ENCODE results near the gene ABHD16A.

Gene ABHD16A

DNA sequence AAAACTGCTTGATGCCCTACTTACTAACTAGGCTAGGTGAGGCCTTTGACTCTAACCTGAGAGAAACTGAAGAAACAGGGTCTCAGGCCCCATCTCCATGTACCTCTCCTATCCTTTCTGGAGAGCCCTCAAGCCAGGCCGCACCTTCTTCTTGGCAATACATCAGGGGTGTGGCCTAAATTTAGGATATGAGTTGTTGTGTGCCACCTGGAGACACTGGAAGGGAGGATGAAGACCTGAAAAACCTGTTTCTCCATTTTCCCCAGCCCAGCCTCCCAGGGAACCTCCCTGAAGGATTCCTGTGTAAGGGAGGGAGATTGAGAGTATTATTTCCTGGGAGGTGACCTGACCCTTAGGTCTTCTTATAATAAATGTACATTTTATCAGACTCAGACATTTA is 15.1 kb upstream of the ABHD16A start:
- Histone ChIP-seq H3K27ac (no peak overlapping the region), H3K4me1 (ENCODE audit: low read depth, poor library complexity, severe bottlenecking) (no peaks in the 10 kb centered on the region), H3K9ac (no peak overlapping the region), H2AFZ (ENCODE audit: low read depth) (no peak overlapping the region), H4K20me1 (ENCODE audit: insufficient read depth) (no peaks in the 10 kb centered on the region), H3K36me3 (ENCODE audit: insufficient read depth) (no peaks in the 10 kb centered on the region), H3K4me3 (IDR thresholded peaks at IDR 0.05; ENCODE audit: insufficient read depth, low read depth, low read length) (no peak overlapping the region), H3K79me2 (ENCODE audit: insufficient read depth, low read depth) (no peaks in the 10 kb centered on the region), H3K27me3 (ENCODE audit: insufficient read depth, low read depth) (no peaks in the 10 kb centered on the region; the same call in 1 of the 2 replicates), H3K4me2 (no peak overlapping the region)
- TF ChIP-seq, protein P1, sequence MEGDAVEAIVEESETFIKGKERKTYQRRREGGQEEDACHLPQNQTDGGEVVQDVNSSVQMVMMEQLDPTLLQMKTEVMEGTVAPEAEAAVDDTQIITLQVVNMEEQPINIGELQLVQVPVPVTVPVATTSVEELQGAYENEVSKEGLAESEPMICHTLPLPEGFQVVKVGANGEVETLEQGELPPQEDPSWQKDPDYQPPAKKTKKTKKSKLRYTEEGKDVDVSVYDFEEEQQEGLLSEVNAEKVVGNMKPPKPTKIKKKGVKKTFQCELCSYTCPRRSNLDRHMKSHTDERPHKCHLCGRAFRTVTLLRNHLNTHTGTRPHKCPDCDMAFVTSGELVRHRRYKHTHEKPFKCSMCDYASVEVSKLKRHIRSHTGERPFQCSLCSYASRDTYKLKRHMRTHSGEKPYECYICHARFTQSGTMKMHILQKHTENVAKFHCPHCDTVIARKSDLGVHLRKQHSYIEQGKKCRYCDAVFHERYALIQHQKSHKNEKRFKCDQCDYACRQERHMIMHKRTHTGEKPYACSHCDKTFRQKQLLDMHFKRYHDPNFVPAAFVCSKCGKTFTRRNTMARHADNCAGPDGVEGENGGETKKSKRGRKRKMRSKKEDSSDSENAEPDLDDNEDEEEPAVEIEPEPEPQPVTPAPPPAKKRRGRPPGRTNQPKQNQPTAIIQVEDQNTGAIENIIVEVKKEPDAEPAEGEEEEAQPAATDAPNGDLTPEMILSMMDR (conservative IDR thresholded peaks at IDR 0.05; ENCODE audit: low read depth, low read length) = no peak

- no peaks in the 10 kb centered on the region for H4K20me1 ChIP-seq (ENCODE audit: insufficient read depth)
- no peaks in the 10 kb centered on the region for H3K36me3 ChIP-seq (ENCODE audit: insufficient read depth)
- H3K27me3 ChIP-seq (ENCODE audit: insufficient read depth, low read depth) = no peaks in the 10 kb centered on the region; the same call in 1 of the 2 replicates
- no peak overlapping the region for H3K27ac ChIP-seq
- TF ChIP-seq, protein P1 (conservative IDR thresholded peaks at IDR 0.05; ENCODE audit: low read depth, low read length) = no peak
- H2AFZ ChIP-seq (ENCODE audit: low read depth) = no peak overlapping the region
- no peaks in the 10 kb centered on the region for H3K79me2 ChIP-seq (ENCODE audit: insufficient read depth, low read depth)
- H3K4me2 ChIP-seq = no peak overlapping the region
- no peak overlapping the region for H3K4me3 ChIP-seq (IDR thresholded peaks at IDR 0.05; ENCODE audit: insufficient read depth, low read depth, low read length)
- H3K4me1 ChIP-seq (ENCODE audit: low read depth, poor library complexity, severe bottlenecking) = no peaks in the 10 kb centered on the region
- H3K9ac ChIP-seq = no peak overlapping the region
These were observed 14.5 kb upstream of the ABHD16A start for GRCh38 chr6:31717499-31718222.

DNA sequence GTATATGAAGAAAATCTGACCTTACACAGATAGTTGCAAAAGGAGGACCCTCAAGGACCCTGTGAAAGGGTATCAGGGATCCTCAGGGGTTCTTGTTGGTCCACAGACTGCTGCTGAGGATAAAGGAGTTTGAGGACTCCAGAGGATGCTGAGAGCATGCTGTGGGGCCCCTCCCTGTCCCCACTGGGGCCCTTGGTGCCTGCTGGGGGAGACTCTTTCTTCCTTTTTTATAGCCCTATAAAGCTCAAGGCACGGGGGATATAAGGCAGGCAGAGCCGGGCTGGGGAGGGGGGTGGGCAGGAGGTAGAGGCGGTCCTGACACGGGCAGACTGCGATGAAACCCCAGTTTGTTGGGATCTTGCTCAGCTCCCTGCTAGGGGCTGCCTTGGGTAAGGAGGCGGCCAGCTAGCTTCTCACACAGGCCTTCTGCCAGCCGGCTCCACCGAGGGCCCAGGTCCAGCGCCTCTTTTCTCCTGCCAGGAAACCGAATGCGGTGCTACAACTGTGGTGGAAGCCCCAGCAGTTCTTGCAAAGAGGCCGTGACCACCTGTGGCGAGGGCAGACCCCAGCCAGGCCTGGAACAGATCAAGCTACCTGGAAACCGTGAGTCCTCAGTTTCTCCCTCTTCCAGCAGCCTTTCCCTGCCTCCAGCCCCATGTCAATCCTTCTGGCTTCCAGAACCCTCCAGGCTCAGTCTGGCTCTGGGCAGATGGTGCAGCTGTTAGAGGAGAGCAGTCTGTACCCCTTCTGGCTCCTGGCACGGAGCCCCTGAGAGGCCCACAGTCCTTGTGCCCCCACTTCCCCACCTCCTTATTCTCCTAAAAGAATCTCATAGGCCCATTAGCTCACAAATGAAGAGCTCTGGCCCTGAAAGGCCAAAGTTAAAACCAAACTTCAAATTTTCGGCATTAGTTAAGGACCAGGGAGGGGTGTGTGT is 12.2 kb upstream of the ABHD16A start, which contains the start of gene LY6G6D:
Gene LY6G6D, plus strand, starts transcription at position 327 of the 937 bp plus-strand sequence. Its CDS starts 8 bp downstream, at position 335.
- TF ChIP-seq, protein P1 (conservative IDR thresholded peaks at IDR 0.05; ENCODE audit: low read depth, low read length) = no peak
- Histone ChIP-seq H3K4me1 (ENCODE audit: low read depth, poor library complexity, severe bottlenecking) (peaks cover 6% of the 10 kb centered on the region), H3K79me2 (ENCODE audit: insufficient read depth, low read depth) (no peaks in the 10 kb centered on the region), H3K36me3 (ENCODE audit: insufficient read depth) (no peaks in the 10 kb centered on the region), H3K4me3 (IDR thresholded peaks at IDR 0.05; ENCODE audit: insufficient read depth, low read depth, low read length) (no peak within 1 kb of the TSS), H4K20me1 (ENCODE audit: insufficient read depth) (no peaks in the 10 kb centered on the region), H3K27ac (no peak within 1 kb of the TSS), H3K27me3 (ENCODE audit: insufficient read depth, low read depth) (no peaks in the 10 kb centered on the region), H2AFZ (ENCODE audit: low read depth) (no peak within 1 kb of the TSS), H3K9ac (no peak within 1 kb of the TSS), H3K4me2 (no peak within 1 kb of the TSS)

DNA sequence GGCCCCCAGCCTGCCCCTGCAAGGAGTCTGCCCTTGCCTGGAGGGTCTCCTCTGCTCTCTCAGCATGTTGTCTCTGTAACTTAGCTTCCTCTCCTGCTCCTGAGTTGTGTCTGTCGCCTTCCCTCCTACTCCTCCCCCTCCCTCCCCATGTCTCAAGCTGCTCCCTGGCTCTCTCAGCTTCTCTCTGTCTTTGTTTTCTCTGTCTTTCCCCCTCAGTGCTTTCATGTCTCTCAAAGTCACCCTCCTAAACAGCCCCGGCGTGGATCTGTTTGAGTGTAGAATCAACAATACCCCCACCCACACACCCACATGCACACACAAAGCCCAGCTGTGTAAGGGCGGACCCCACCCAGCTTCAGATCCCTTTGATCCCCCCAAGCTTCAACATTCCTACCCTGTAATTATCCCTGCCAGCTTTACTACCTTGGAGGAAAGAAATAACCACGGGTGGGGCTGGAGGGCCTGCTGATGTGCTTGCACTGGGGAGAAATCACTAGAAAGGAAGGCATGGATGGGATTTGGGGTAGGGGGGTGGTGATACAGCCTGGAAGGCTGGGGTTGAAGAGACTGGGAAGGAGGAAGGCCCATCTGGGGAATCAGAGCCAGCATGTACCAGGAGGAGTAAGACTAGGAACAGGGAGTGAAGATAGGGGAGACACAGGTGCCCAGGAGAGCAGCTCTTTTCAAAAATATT is 11.0 kb upstream of the ABHD16A start:
- no peak overlapping the region for H2AFZ ChIP-seq (ENCODE audit: low read depth)
- H3K27ac ChIP-seq = no peak overlapping the region

More for the DNA sequence above, 11.0 kb upstream of the ABHD16A start:
- no peaks in the 10 kb centered on the region for H3K27me3 ChIP-seq (ENCODE audit: insufficient read depth, low read depth)
- H4K20me1 ChIP-seq (ENCODE audit: insufficient read depth) = no peaks in the 10 kb centered on the region
- no peak overlapping the region for H3K4me3 ChIP-seq (IDR thresholded peaks at IDR 0.05; ENCODE audit: insufficient read depth, low read depth, low read length)
- TF ChIP-seq, protein P1 (conservative IDR thresholded peaks at IDR 0.05; ENCODE audit: low read depth, low read length) = no peak
- H3K9ac ChIP-seq = no peak overlapping the region
- no peak overlapping the region for H3K4me2 ChIP-seq
- H3K79me2 ChIP-seq (ENCODE audit: insufficient read depth, low read depth) = no peaks in the 10 kb centered on the region
- peaks cover 7% of the 10 kb centered on the region for H3K4me1 ChIP-seq (ENCODE audit: low read depth, poor library complexity, severe bottlenecking)
- no peaks in the 10 kb centered on the region for H3K36me3 ChIP-seq (ENCODE audit: insufficient read depth)

All from KMS-11 (cell line).